ENCODE data around the gene TMEM178B. TPM values are rescaled to one million over a fixed set of nuclear protein-coding genes. Genes with fewer than 3 reads are reported as not detected.

TMEM178B gene
- total and polyA plus RNA-seq, 9 of the 15 experiments (the other 6 are each of a cell fraction or from before 2014, with no cell fraction given), result under 0.01 to 0.03 (median 0.01) TPM; not detected in 5

DNA sequence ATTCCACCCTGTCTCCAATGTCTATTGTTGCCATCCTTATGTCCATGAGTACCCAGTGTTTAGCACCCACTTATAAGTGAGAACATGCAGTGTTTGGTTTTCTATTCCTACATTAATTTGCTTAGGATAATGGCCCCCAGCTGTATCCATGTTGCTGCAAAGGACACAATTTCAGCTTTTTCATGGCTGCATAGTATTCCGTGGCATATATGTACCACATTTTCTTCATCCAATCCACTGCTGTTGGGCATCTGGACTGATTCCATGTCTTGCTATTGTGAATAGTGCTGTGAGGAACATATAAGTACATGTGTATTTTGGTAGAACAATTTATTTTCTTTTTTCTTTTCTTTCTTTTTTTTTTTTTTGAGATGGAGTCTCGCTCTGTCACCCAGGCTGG is 68.2 kb downstream of the TMEM178B start (continued):
- peak; percentile 90 for TF ChIP-seq RBM25 (IDR thresholded peaks at IDR 0.05; ENCODE audit: low read depth, low read length, severe bottlenecking)
- TF ChIP-seq HCFC1 (IDR thresholded peaks at IDR 0.05; ENCODE audit: low read depth, low read length), result no peak
- peak; percentile 55; the same call in 1 of the 2 replicates for TF ChIP-seq BCOR (IDR thresholded peaks at IDR 0.05)

DNA sequence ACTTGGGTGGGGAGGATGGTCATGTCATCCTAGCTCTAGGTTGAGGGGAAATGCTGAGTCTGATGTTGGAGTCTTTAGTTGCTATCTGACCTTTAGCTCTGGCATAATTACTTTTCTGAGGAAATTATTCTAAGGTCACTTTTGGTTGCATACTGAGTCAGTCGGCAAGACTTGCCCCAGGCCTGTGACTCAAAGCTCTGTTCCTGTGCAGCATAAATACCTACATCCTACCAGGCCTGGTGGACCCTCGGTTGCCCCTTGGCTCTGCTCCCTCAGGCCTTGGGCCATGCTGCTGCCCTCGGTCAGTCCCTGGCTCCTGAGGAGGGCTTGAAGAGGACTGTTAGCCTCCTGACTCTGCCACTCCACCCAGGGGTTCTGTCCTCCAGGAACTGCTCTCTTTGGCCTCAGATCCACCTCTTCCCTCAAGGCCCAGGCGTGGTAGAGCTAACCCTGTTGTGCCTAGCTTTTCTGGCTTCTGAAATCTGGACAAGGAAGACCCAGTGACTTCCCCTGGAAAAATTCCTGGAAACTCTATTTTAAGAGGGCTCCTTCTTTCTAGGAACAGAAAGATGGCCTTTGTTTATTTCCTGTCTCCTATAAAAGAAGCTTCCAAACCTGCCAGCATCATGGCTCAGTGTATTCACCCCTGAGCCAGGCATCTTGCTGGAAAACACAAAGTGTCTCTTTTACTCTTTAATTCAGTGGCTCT is 71.2 kb downstream of the TMEM178B start:
- Histone ChIP-seq H4K20me1 (replicated peaks; ENCODE audit: control insufficient read depth, insufficient read depth, low read length) (no peaks in the 10 kb centered on the region), H3K79me2 (ENCODE audit: control insufficient read depth, insufficient read depth, low read length) (no peaks in the 10 kb centered on the region), H3K9me3 (replicated peaks; ENCODE audit: control insufficient read depth, insufficient read depth, low read depth, low read length) (no peaks in the 10 kb centered on the region), H3K36me3 (ENCODE audit: control insufficient read depth, insufficient read depth, low read length) (no peaks in the 10 kb centered on the region), H3K9ac (ENCODE audit: insufficient read depth in 1 of 2, low read depth in 2 of 2, low read length in 2 of 2) (no peak overlapping the region; a peak in 1 of 4 replicates), H3K9me1 (ENCODE audit: control insufficient read depth, insufficient read depth, low read length) (no peaks in the 10 kb centered on the region), H2AFZ (ENCODE audit: low read depth, low read length) (no peak overlapping the region), H3K4me1 (replicated peaks in 1 of 2; ENCODE audit: control insufficient read depth in 2 of 2, insufficient read depth in 2 of 2, low read length in 2 of 2) (no peaks in the 10 kb centered on the region), H3K4me2 (ENCODE audit: insufficient read depth, low read length) (no peak overlapping the region), H3K27me3 (ENCODE audit: control insufficient read depth in 2 of 2, insufficient read depth in 2 of 2, low read length in 2 of 2) (peaks cover 0 to 10% of the 10 kb centered on the region in 2 experiments; a peak in 2 of 5 replicates), H3K27ac (ENCODE audit: extremely low read depth, low read depth, low read length) (no peak overlapping the region), H3K4me3 (no peak overlapping the region)
- TF ChIP-seq, protein P1, sequence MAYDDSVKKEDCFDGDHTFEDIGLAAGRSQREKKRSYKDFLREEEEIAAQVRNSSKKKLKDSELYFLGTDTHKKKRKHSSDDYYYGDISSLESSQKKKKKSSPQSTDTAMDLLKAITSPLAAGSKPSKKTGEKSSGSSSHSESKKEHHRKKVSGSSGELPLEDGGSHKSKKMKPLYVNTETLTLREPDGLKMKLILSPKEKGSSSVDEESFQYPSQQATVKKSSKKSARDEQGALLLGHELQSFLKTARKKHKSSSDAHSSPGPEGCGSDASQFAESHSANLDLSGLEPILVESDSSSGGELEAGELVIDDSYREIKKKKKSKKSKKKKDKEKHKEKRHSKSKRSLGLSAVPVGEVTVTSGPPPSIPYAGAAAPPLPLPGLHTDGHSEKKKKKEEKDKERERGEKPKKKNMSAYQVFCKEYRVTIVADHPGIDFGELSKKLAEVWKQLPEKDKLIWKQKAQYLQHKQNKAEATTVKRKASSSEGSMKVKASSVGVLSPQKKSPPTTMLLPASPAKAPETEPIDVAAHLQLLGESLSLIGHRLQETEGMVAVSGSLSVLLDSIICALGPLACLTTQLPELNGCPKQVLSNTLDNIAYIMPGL (CRISPR knock-in tag; IDR thresholded peaks at IDR 0.05), result no peak
- TF ChIP-seq NFYB (IDR thresholded peaks at IDR 0.05; ENCODE audit: extremely low read depth, insufficient read length) (no peak), TGIF2 (CRISPR knock-in tag; IDR thresholded peaks at IDR 0.05) (no peak), LCOR (CRISPR knock-in tag; IDR thresholded peaks at IDR 0.05) (no peak), JUNB (CRISPR knock-in tag; conservative IDR thresholded peaks at IDR 0.05) (no peak), ATF7 (IDR thresholded peaks at IDR 0.05) (no peak), ZNF239 (CRISPR knock-in tag; IDR thresholded peaks at IDR 0.05) (no peak), BRCA1 (IDR thresholded peaks at IDR 0.05) (no peak), BRCA1 (CRISPR knock-in tag; IDR thresholded peaks at IDR 0.05) (no peak)
- intact Hi-C loops (cut with micrococcal nuclease) (no loop called here), in situ Hi-C loops (cut with MboI) (no loop called here)
- ChIA-PET CTCF (ENCODE audit: low intra/inter-chr PET ratio) (no interaction called here), POLR2A (no interaction called here)
- DNase-seq (ENCODE audit: extremely low read depth in 1 of 4, low spot score in 3 of 4) (no peak), ATAC-seq (no peak), FAIRE-seq (no peak)
- WGBS (ENCODE audit: insufficient coverage, low coverage, missing lambda C conversion rate), result 0% methylated on average over 4 of the region's 4 CpGs
- BruUV-seq (replicated peaks), result no TSS peak
